ENCODE data around the gene INO80D.
"Not testable (repeated sequence)": the region's sequence is repeated elsewhere in the genome, so short reads cannot be mapped to it uniquely, and the experiment has no call there.

Gene INO80D

GRCh38 chr2:206015746-206016145, 70.2 kb downstream of the INO80D start:
- not testable (repeated sequence) for DNase-seq

GRCh38 chr2:206011795-206012194, 74.2 kb downstream of the INO80D start:
- peak; percentile 11 for DNase-seq

DNA sequence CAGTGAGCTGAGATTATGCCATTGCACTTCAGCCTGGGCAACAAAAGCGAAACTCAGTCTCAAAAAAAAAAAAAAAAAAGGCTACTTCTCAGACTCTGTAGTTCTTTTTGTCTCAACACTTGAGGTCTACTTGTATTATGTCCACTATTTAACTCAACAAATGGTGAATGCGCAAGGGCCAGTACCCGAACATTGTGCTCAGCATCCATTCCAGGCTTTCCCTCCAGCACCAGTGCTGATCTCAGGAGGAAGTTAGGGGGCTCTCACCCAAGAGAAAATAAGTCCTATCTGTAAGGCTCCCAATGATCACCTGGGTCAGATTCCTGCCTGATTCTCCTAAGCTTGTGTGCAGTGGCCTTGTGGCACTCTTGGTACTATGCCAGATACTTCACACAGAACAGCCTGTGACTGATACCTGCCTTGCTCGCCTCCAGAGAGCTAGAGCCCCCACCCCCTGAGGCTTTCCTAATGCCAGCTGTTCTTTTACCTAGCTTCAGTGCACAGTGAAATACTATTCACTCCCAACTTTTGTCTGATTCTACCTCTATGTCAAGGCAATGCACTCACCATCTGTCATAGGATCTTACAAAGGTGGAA, 74.9 kb downstream of the INO80D start:
- DNase-seq: no peak

DNA sequence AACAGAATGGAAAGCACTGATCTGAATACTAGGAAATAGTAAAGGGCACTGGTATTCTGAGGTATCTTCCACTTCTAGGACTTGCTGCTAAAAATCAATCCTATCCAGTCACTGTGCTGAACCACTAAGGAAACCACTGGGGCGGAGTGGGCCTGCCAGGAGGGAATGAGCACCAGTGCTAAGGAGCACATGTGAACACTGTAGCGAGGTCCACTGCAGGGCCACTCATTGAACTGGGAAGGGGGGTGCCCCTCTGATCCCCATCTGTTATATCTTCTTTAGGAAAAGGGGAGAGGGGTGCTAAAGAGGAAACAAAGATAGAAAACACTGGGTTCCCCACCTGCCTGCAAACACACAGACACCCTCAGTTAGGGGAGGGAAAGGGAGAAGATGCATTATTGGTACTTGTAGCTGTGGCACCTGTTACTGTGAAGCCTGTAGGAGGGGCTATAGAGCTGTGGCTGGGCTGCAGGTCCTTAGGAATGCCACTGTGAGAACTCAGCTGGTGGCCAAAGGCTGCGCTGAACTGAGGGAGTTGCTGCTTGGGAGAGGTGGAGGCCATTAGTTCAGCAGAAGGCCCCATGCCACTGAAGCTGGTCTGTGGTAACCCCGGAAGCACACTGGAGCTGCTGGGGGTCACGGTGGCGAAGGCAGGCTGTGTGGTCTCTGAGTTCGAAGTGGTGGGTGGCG, 81.8 kb downstream of the INO80D start:
- no peak for DNase-seq

DNA sequence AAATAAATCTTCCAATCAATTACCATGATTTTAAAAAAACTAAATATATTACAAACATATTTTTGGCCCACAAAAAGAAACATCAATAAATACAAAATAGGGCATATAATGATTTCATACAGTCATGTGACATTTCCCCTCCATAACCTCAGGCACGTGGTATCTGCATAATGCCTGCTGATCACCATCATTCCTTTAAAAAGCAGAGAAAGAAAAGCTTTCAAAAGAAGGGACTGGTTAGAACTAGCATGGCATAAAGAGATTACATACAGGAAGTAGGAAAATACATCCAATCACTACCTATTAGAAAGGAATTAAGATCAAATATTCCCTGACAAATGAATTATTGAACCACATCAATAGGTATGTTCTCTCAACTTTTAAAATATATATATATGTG, 83.5 kb downstream of the INO80D start:
- no peak for DNase-seq

DNA sequence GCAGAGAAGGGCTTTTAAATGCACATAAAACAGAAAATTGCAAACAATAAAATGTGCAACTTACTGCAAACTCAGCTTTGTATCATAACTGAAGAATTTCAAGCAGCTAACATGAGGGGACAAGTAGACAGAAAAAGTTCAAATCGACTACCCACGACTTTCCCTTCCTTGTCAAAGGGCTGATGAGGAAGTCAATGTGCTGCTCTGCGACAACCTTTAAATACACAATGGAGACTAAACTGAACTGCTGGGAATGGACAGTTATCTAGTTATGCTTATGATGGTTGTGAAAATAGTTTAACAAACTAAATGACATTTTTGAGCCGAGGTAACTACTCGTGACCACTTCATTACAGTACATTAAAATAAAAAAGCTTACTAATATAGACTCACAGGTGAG, 84.1 kb downstream of the INO80D start:
- DNase-seq: peak; percentile 2

DNA sequence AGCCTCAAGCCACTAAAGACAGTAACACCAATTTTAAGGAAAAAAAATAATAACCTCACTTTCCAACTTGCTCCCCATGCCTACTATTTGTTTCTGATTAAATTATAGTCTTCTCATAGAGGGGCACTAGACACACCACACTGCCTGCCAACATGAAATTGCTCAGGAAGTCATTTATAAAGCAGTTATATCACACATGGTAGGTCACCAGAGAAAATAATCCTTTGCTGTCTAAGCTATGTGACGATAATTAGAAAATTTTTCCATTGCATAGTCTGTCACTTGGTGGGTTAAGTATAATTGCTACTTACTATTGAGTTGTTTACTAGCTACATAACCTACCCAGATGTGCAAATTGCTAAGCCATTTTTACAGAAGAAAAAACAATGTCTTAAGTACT, 85.2 kb downstream of the INO80D start:
- no peak for DNase-seq

DNA sequence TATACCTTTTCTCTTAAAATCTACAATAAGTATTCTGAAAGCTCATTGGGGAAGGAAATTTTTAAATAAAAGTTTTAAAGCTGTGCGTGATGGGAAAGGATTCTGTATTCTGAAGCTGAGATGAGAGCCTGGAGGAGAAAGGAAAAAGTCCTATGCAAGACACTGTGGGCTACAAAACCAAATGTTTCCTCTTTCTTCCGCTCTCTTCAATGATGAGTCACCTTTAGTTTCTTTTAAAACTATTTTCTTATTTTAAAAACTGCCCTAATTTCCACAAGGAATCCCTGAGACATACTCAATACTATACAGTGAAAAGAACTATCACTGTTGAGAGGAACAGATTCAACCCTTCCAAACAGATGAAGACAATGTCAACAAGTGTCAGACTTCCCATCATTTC, 87.4 kb downstream of the INO80D start:
- no peak for DNase-seq

DNA sequence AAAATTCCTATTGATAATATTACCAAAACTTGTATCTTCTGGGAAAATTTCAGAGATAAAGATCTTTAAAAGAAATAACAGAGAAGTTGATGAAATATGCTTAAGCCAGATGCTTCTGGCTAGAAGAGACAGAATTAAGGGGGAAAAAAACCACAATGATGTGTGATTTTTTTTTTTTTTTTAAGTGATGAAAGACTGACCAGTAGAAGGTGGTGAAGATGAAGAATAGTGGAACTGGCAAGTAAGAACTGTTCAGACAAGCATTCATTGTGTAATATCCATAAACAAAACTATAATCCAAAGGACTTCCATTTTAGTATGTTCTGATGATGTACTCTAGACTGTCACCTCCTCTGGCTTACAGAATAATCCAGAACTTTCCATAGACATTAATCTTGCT, 89.8 kb downstream of the INO80D start:
- DNase-seq: peak; percentile 13

DNA sequence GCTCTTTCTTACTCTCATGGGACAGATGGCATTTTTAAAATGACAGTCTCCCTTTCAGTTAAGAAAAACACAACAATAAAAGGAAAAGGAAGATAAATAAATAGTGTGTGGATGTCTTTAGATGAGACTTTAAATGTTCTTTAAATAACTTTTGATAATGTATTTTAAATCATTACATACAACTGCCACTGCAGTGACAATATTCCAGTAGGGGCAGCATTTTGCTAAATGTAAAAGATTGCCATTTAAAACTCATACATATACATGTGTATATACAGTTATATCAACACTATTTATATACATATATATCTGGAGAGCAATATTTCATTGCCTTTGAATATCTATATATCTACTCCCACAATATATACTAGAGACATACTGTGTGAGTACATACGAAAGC, 90.7 kb downstream of the INO80D start:
- DNase-seq: no peak

GRCh38 chr2:205994344-205994743, 91.6 kb downstream of the INO80D start:
- no peak for DNase-seq

DNA sequence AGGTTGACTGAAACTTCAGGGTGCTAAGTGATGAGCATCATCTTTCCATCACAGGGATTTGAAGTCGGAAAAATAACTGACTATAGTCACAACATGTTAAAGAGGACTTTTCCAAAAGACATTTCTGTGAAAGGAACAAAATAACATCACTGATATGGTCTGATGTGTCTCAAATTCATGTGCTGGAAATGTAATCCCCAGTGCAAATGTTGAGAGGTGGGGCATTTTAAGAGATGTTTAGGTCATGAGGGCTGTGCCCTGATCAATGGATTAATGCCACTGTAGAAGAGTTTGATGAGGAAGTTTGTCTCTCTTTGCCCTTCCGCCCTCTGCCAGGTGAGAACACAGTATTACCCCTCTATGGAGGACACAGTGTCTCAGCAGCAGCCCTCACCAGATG, 95.9 kb downstream of the INO80D start:
- no peak for DNase-seq

- peak; percentile 8 for DNase-seq
These were observed 96.5 kb downstream of the INO80D start for GRCh38 chr2:205989271-205990071.

DNA sequence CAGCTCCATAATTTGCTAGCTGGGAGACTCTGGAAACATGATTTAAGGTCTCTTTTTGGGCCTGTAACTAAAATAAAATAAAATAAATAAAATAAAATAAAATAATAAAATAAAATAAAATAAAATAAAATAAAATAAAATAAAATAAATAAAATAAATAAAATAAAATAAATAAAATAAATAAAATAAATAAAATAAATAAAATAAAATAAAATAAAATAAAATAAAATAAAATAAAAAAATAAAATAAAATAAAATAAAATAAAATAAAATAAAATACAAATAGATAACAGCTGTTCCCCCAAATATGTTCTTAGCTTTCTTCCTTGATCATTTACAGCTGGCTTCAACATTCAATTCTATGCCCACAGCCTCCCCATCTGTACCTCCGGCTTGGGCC, 97.3 kb downstream of the INO80D start:
- not testable (repeated sequence) for DNase-seq

- DNase-seq: no peak
These were observed 97.7 kb downstream of the INO80D start for GRCh38 chr2:205988274-205988673.

- not testable (repeated sequence) for DNase-seq
These were observed 99.6 kb downstream of the INO80D start for GRCh38 chr2:205986334-205986733.

- no peak for DNase-seq
These were observed 101.6 kb downstream of the INO80D start for GRCh38 chr2:205984381-205984780.

DNA sequence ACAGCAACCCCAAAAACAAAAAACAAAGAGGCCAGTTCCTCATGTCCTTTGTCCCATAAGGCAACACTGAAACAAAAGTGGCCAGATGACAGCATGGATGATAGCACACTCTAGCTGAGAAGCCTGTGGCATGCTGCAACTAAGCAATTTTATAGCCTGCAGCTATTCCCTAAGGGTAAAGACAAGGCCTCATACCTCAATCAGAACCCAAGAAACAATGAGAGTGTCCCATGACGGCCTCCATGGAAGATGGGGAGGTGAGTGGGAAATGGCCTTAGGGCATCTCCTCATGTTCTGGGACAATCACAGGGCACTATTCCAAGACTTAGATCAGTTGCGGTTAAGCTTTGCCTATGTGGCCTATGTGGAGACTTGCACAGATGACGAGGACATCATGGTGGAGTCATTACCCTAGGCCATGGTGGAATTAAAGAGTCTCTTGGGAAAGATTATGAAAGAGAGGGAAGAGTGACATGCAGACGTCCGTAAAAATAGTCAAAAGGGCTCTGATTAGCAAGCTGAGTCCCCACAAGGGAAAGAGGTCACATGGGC, 103.1 kb downstream of the INO80D start:
- no peak for DNase-seq

- DNase-seq: not testable (repeated sequence)
These were observed 107.2 kb downstream of the INO80D start for GRCh38 chr2:205978728-205979127.

DNA sequence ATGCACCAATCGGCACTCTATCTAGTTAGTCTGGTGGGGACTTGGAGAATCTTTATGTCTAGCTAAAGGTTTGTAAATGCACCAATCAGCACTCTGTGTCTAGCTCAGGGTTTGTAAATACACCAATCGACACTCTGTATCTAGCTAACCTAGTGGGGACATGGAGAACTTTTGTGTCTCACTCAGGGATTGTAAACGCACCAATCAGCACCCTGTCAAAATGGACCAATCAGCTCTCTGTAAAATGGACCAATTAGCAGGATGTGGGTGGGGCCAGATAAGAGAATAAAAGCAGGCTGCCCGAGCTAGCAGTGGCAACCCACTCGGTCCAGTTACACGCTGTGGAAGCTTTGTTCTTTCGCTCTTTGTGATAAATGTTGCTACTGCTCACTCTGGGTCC, 108.3 kb downstream of the INO80D start:
- not testable (repeated sequence) for DNase-seq

- DNase-seq: not testable (repeated sequence)
These were observed 108.9 kb downstream of the INO80D start for GRCh38 chr2:205976934-205977659.

- no peak for DNase-seq
These were observed 109.7 kb downstream of the INO80D start for GRCh38 chr2:205976120-205976814.
